Measurements from ENCODE around the gene COL5A3.

COL5A3 gene

DNA sequence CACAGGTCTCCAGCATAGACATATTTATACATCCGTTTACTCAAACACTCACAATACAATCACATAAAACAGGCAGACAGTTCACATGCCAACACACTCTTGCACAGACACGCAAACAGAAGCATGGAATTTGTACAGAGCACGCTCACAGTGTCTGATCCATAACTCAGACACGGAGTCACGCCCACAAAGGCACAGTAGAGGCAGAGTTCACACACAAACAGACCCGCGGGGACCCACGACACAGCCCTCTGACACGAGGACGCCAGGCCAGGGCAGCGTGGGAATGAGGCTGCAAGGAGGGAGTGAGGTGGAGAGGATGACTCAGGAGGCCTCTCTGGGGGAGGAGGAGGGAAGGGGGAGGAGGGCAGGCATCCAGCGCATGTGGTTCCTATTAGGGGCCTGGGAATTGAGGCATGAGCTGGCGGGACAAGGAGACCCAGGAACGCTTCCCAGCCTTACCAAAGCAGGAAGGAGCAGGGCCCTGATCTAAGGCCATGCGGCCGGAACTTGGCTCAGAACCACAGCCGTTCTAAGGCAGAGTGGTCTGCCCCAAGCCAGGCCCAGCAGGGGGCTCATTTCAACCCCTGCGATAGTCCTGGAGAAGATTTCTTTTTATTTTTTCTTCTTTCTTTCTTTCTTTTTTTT lies 64.9 kb downstream of the COL5A3 start:
- no peak for TF ChIP-seq CTCF (IDR thresholded peaks at IDR 0.05; ENCODE audit: control extremely low read depth, extremely low read depth, low read depth, missing control alignments)
- POLR2A ChIA-PET: no interaction called here
- CTCF ChIA-PET: interaction anchor here (1.9 to 2.2 kb wide), 2 partner anchors 13 to 15 kb away, joined by 6 to 10 read pairs; no protein-coding TSS in a partner anchor
- DNase-seq (ENCODE audit: extremely low spot score): no peak

- CTCF ChIA-PET: interaction anchor here (0.9 to 1.7 kb wide), 5 partner anchors 11 to 84 kb away, joined by 3 to 7 read pairs (median 3); no protein-coding TSS in a partner anchor
- POLR2A ChIA-PET: no interaction called here
- no peak for TF ChIP-seq CTCF (IDR thresholded peaks at IDR 0.05; ENCODE audit: control extremely low read depth, extremely low read depth, low read depth, missing control alignments)
- no peak for DNase-seq (ENCODE audit: extremely low spot score)
These were observed 66.6 kb downstream of the COL5A3 start for GRCh38 chr19:9943744-9944143.

- ChIA-PET POLR2A (no interaction called here), CTCF (interaction anchor here (1.8 to 2.9 kb wide), 3 partner anchors 10 to 86 kb away, joined by 6 to 18 read pairs (median 9); no protein-coding TSS in a partner anchor)
- no peak for DNase-seq (ENCODE audit: extremely low spot score)
- TF ChIP-seq CTCF (IDR thresholded peaks at IDR 0.05; ENCODE audit: control extremely low read depth, extremely low read depth, low read depth, missing control alignments): no peak
These were observed 68.6 kb downstream of the COL5A3 start for GRCh38 chr19:9941671-9942070.

- CTCF ChIA-PET: interaction anchor here (1.8 to 2.9 kb wide), 3 partner anchors 11 to 86 kb away, joined by 6 to 18 read pairs (median 9); no protein-coding TSS in a partner anchor
- no peak for TF ChIP-seq CTCF (IDR thresholded peaks at IDR 0.05; ENCODE audit: control extremely low read depth, extremely low read depth, low read depth, missing control alignments)
- no peak for DNase-seq (ENCODE audit: extremely low spot score)
- POLR2A ChIA-PET: no interaction called here
These were observed 69.1 kb downstream of the COL5A3 start for GRCh38 chr19:9941231-9941630.

DNA sequence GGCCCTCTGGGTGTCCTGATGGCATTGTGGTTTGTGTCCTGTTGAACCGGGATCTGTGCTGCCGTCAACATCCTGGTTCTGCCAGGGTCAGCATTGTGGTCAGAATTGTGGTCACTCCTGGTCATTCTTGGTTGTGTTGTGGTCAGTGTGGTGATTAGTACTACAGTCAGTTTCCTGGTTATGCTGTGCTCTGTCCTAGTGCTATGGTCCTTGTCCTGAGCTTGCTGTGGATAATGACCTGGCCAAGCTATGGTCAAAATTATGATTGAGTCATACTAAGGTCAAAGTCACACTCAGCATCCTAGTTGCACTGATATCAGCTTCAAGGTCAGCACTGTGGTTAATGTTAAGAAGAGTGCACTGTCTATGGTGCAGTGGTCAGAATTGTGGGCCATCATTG lies 69.5 kb downstream of the COL5A3 start:
- POLR2A ChIA-PET: no interaction called here
- TF ChIP-seq CTCF (IDR thresholded peaks at IDR 0.05; ENCODE audit: control extremely low read depth, extremely low read depth, low read depth, missing control alignments): no peak
- CTCF ChIA-PET: interaction anchor here (2.7 to 2.9 kb wide), 2 partner anchors 11 to 87 kb away, joined by 9 to 18 read pairs; no protein-coding TSS in a partner anchor
- no peak for DNase-seq (ENCODE audit: extremely low spot score)

- ChIA-PET CTCF (interaction anchor here (1.0 to 2.9 kb wide), 5 partner anchors 9 to 452 kb away, joined by 3 to 18 read pairs (median 3); no protein-coding TSS in a partner anchor), POLR2A (no interaction called here)
- no peak for TF ChIP-seq CTCF (IDR thresholded peaks at IDR 0.05; ENCODE audit: control extremely low read depth, extremely low read depth, low read depth, missing control alignments)
- DNase-seq (ENCODE audit: extremely low spot score): no peak
These were observed 70.9 kb downstream of the COL5A3 start for GRCh38 chr19:9939301-9939913.
